GM19455 (cell line): Measurements from ENCODE around the gene GABRG3.

Experiments
- ATAC-seq: cut with Tn5 transposase; IDR thresholded peaks from one replicate; pipeline ENCODE4 v1.9.1; 2021; ENCODE audit not compliant: unreplicated experiment

Gene GABRG3

DNA sequence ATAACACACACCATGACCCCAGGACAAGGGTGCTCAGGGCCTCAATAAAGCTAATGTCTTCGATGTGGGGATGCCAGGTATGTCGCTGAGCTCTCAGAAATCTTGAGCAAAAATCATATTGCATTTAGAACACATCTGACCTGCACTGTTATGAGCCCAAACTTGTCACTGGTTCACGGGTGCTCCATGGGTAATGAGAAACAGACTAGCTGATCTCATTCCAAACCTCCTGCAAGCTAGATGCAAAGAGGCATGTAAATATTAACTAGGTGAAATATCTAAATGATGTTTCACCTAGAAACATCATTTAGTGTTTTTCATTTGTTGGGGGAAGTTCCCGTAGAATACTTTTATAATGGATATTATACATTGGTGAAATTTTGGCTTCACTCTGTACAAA, 578.8 kb downstream of the GABRG3 start:
- ATAC-seq, result no peak

GRCh38 chr15:27550635-27551034, 579.7 kb downstream of the GABRG3 start:
- no peak for ATAC-seq

- ATAC-seq, result no peak
These were observed 590.8 kb downstream of the GABRG3 start for GRCh38 chr15:27561816-27562215.

DNA sequence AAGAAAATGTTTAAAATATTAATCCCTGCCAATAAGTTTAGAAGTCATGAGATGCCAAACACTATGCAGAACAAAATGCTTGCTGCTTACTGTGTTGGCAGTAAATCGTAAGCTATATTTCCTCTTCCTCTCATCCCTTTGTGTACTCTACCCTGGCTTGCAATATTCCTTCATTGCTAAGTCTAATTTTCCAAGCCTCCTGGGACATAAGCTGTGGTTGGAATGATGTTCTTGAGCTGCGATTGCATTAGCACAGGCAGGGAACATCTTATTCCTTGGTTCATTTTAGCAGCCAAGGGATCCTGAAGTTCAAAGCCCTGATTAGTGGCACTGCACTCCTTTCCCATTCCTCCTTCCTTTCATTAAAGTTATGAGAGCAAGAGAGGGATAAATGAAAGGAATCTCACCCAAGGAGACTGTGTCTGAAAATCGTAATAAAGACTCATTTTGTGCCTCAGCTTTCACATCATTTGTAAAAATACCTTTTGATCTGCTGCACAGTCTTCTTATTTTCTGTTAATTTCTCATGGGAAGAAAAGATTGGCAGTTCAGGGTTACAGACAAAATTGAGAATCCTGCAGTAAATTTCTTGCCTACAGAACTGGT, 592.9 kb downstream of the GABRG3 start:
- ATAC-seq, result no peak

GRCh38 chr15:27564656-27565055, 593.7 kb downstream of the GABRG3 start:
- no peak for ATAC-seq

- ATAC-seq, result no peak
These were observed 599.8 kb downstream of the GABRG3 start for GRCh38 chr15:27570746-27571145.

- no peak for ATAC-seq
These were observed 603.0 kb downstream of the GABRG3 start for GRCh38 chr15:27573805-27574485.

DNA sequence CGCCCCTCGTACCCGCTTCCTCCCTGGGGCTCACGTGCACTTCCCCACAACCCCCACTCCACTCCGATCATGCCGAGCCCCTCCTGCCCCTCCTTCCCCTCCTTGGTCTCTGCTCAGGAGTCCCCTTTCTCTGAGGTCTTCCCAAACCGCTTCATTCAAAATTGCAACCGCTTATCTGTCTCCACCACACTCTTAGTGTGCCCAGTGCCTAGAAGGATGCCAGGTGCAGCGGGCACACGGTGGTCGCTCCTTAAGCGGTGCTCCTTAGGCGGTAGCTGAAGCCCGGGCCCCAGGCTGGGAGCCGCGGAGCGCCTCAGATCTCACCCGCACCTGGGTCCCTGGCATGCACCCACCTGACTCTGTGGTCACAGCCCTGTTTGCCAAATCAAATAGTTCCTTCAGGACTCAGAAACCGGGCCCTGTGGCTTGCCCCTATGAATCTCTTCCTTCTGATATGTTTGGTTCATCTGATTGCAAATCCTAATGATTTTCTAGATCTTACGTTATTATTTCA, 603.6 kb downstream of the GABRG3 start:
- ATAC-seq, result no peak

DNA sequence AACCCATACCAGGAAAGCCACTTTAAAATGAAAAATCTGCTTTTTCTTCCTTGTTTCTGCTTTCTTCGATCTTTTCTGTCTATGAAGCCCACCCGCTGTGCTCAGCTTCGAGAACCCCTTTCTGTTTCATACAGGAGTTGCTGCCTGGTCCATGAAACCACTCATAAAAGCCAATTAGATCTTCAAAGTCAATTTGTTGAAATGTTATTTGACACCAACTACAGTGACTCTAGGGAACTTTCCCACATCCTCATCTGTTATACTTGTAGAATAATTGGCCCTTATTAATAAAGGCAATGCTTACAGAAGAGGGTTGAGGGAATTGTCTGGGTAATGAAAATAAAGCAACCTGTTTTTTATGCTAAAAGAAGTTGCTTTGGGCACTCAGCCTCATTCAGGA, 604.5 kb downstream of the GABRG3 start:
- no peak for ATAC-seq

- ATAC-seq, result no peak
These were observed 605.6 kb downstream of the GABRG3 start for GRCh38 chr15:27576576-27576975.

DNA sequence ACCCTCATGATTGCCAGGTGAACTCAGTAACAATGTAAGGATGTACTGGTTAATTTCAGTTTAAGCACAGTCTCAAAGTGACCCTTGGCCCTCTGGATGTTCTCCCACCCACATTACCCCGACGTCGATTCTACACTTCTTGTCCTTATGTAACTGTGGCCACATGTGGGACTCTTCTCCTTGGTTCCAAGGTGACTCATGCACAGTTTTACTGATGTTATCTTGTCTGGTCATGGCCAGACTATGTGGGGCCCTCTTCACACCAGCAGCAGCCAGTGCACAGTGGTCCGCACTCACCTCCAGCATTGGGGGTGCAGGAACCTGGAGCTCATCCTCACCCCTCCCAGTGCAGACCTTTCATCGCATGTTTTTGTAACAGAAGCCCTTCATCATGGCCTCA, 608.8 kb downstream of the GABRG3 start:
- ATAC-seq, result no peak

DNA sequence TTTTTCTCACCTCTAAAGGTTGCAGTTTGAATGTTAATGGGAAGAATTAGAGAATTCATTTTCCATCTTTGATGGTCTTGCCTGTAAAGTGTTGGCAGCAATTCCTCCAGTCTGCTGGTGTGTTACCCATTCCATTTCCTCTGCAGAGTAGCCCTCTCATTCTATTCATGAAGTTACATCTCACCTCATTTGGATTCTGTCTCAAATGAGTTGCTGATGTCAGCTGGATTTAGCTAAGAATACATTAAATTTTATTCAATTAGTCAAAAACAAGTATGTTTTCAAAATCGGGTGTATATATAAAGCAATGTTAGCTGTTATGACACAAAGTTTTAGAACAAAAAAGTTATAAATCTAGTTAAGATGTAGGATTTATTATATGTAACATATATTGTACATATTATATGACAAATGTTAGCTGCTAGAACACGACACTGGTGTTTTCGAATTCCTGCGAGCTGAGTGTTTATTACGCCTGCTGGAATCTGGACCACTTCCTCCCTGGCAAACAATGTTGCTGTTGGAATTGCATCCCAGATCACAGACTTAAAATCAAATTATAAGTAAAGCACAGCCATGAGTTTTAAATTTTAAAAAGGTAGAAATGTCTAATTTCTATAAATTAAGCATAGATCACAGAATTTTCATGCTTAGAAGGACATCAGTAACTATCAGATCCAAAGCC, 611.9 kb downstream of the GABRG3 start:
- no peak for ATAC-seq

- no peak for ATAC-seq
These were observed 612.7 kb downstream of the GABRG3 start for GRCh38 chr15:27583651-27584050.

DNA sequence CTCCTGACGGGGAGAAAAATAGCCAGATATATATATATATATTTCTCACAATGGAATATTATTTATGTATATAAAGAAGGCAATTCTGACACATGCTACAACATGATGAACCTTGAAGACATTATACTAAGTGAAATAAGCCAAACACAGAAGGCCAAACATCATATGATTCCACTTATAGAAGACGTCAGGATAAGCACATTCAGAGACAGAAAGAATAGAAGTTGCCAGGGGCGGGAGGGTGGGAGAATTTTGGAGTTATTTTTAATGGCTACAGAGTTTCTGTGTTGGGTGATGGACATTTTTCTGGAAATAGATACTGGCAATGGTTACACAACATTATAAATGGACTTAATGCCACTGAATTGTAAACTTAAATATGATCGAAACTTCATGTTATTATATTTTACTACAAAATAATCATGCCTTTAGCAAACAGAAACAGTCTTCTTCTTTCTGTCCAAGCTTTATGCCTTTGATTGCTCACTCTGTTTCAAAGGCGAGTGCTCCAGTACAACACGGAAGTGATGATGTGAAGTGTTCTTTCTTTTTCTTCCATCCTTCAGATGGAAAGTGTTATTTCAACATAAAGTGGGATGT, 614.2 kb downstream of the GABRG3 start:
- no peak for ATAC-seq

GRCh38 chr15:27587810-27588209, 616.8 kb downstream of the GABRG3 start:
- no peak for ATAC-seq

GRCh38 chr15:27589260-27589659, 618.3 kb downstream of the GABRG3 start:
- no peak for ATAC-seq

DNA sequence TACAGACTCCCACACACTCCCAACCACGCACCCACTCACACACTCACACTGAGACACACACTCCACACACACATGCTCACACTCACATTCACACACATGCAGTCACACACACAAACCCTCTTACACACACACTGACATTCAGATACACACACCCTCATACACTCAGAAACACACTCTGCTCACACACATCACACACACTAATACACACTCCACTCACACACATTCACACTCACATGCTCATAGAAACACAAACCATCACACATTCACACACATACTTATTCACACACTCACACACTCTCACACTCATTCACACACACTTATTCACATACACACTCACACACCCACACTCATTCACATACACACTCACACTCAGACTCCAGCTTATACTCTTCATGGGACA, 618.8 kb downstream of the GABRG3 start:
- no peak for ATAC-seq
